ENCODE data around the gene RFNG. TPM values are rescaled to one million over a fixed set of nuclear protein-coding genes. Genes with fewer than 3 reads are reported as not detected.
A peak's percentile ranks its signal among the peaks of the same experiment; 100 is the strongest.

Gene RFNG
- total RNA-seq, 1 donor: 46.3 TPM

- peaks cover 50% of the 10 kb centered on the region for H3K36me3 ChIP-seq (ENCODE audit: insufficient read depth, low read length)
- no peaks in the 10 kb centered on the region for H3K27me3 ChIP-seq (ENCODE audit: insufficient read depth, low read length)
- H2AFZ ChIP-seq (ENCODE audit: low read length): no peak overlapping the region
- no peak overlapping the region for H3K27ac ChIP-seq (ENCODE audit: low read depth, low read length)
- H3K4me1 ChIP-seq (ENCODE audit: insufficient read depth, low read length): no peaks in the 10 kb centered on the region
- no peak overlapping the region for H3K4me3 ChIP-seq (ENCODE audit: insufficient read depth, low read length)
- H3K79me2 ChIP-seq (ENCODE audit: insufficient read depth, low read length): no peaks in the 10 kb centered on the region
- no peaks in the 10 kb centered on the region for H3K9me3 ChIP-seq (ENCODE audit: low read depth, low read length)
- no peak overlapping the region for H3K4me2 ChIP-seq (ENCODE audit: insufficient read depth, low read length)
- TF ChIP-seq CTCF (IDR thresholded peaks at IDR 0.05; ENCODE audit: extremely low read depth, low read depth, low read length): no peak
- DNase-seq (ENCODE audit: insufficient read length, low spot score, missing footprints): peak; percentile 88
- H4K20me1 ChIP-seq (ENCODE audit: insufficient read depth, low read length): no peaks in the 10 kb centered on the region
These were observed 34.5 kb upstream of the RFNG start for GRCh38 chr17:82085931-82086764.

- no peaks in the 10 kb centered on the region for H3K79me2 ChIP-seq (ENCODE audit: insufficient read depth, low read length)
- H3K4me2 ChIP-seq (ENCODE audit: insufficient read depth, low read length): no peak overlapping the region
- H2AFZ ChIP-seq (ENCODE audit: low read length): no peak overlapping the region
- H3K27me3 ChIP-seq (ENCODE audit: insufficient read depth, low read length): no peaks in the 10 kb centered on the region
- no peaks in the 10 kb centered on the region for H3K9me3 ChIP-seq (ENCODE audit: low read depth, low read length)
- no peaks in the 10 kb centered on the region for H4K20me1 ChIP-seq (ENCODE audit: insufficient read depth, low read length)
- no peak for DNase-seq (ENCODE audit: insufficient read length, low spot score, missing footprints)
- H3K36me3 ChIP-seq (ENCODE audit: insufficient read depth, low read length): peaks cover 54% of the 10 kb centered on the region
- no peaks in the 10 kb centered on the region for H3K4me1 ChIP-seq (ENCODE audit: insufficient read depth, low read length)
- no peak overlapping the region for H3K27ac ChIP-seq (ENCODE audit: low read depth, low read length)
- no peak overlapping the region for H3K4me3 ChIP-seq (ENCODE audit: insufficient read depth, low read length)
- TF ChIP-seq CTCF (IDR thresholded peaks at IDR 0.05; ENCODE audit: extremely low read depth, low read depth, low read length): no peak
These were observed 33.6 kb upstream of the RFNG start for GRCh38 chr17:82085031-82085861.

- no peaks in the 10 kb centered on the region for H4K20me1 ChIP-seq (ENCODE audit: insufficient read depth, low read length)
- TF ChIP-seq CTCF (IDR thresholded peaks at IDR 0.05; ENCODE audit: extremely low read depth, low read depth, low read length): no peak
These were observed 32.9 kb upstream of the RFNG start for GRCh38 chr17:82084373-82085030.

More at GRCh38 chr17:82084373-82085030, 32.9 kb upstream of the RFNG start:
- no peaks in the 10 kb centered on the region for H3K4me1 ChIP-seq (ENCODE audit: insufficient read depth, low read length)
- H3K4me2 ChIP-seq (ENCODE audit: insufficient read depth, low read length): no peak overlapping the region
- no peak overlapping the region for H3K27ac ChIP-seq (ENCODE audit: low read depth, low read length)
- DNase-seq (ENCODE audit: insufficient read length, low spot score, missing footprints): no peak
- H3K4me3 ChIP-seq (ENCODE audit: insufficient read depth, low read length): no peak overlapping the region
- peaks cover 56% of the 10 kb centered on the region for H3K36me3 ChIP-seq (ENCODE audit: insufficient read depth, low read length)
- H2AFZ ChIP-seq (ENCODE audit: low read length): no peak overlapping the region
- H3K9me3 ChIP-seq (ENCODE audit: low read depth, low read length): no peaks in the 10 kb centered on the region
- no peaks in the 10 kb centered on the region for H3K27me3 ChIP-seq (ENCODE audit: insufficient read depth, low read length)
- H3K79me2 ChIP-seq (ENCODE audit: insufficient read depth, low read length): no peaks in the 10 kb centered on the region
